Neutrophil (primary cell): Measurements from ENCODE around the gene POLR3GL.
A peak's percentile ranks its signal among the peaks of the same experiment; 100 is the strongest.
"Not testable (repeated sequence)": the region's sequence is repeated elsewhere in the genome, so short reads cannot be mapped to it uniquely, and the experiment has no call there.

Source experiments
- H3K27ac ChIP-seq: fragments of 200-600 bp; sonication (generic); 2 replicates; pipeline ENCODE4 v1.5.1; 2016; ENCODE audit warnings: mild to moderate bottlenecking, moderate library complexity
- H3K27me3 ChIP-seq: fragments of 200-600 bp; sonication (generic); 2 replicates; pipeline ENCODE4 v1.6.0; 2016; ENCODE audit warnings: mild to moderate bottlenecking
- H3K36me3 ChIP-seq: fragments of 200-600 bp; sonication (generic); 2 replicates; pipeline ENCODE4 v1.5.1; 2017
- H3K4me1 ChIP-seq, 2 experiments: fragments of 200-600 bp in 1 of 2; sonication (generic) in 1 of 2; 1 replicate in 1 of 2; 2 replicates in 1 of 2; pipeline versions ENCODE4 v1.5.1 to v1.6.1; 2013 to 2016; ENCODE audit warnings: low read depth in 1 of 2, low read length in 1 of 2, mild to moderate bottlenecking in 1 of 2, moderate library complexity in 1 of 2; ENCODE audit not compliant: control insufficient read depth in 1 of 2, insufficient read depth in 1 of 2
- H3K4me3 ChIP-seq, 2 experiments: fragments of 200-600 bp in 1 of 2; sonication (generic) in 1 of 2; 1 replicate in 1 of 2; 2 replicates in 1 of 2; pipeline ENCODE4 v1.5.1; 2013 to 2016; ENCODE audit warnings: low read depth in 1 of 2, low read length in 1 of 2, mild to moderate bottlenecking in 1 of 2, moderate library complexity in 1 of 2
- H3K9me3 ChIP-seq: fragments of 200-600 bp; sonication (generic); 2 replicates; pipeline ENCODE4 v1.5.1; 2016
- TF ChIP-seq, protein P1 (sequence below): fragments of 200-600 bp; sonication (generic); IDR thresholded peaks from 2 replicates; pipeline ENCODE4 v1.5.1; 2016; ENCODE audit warnings: antibody characterized with exemption

POLR3GL gene

GRCh38 chr1:145927916-145928643 lies 36.4 kb upstream of the POLR3GL start:
- Histone ChIP-seq H3K4me3 (peak overlapping the region; percentile 67 to 95), H3K27ac (peak overlapping the region; percentile 95), H3K9me3 (no peaks in the 10 kb centered on the region), H3K36me3 (peaks cover 13% of the 10 kb centered on the region), H3K27me3 (no peaks in the 10 kb centered on the region), H3K4me1 (peaks cover 37 to 38% of the 10 kb centered on the region in 2 experiments)
- TF ChIP-seq, protein P1, sequence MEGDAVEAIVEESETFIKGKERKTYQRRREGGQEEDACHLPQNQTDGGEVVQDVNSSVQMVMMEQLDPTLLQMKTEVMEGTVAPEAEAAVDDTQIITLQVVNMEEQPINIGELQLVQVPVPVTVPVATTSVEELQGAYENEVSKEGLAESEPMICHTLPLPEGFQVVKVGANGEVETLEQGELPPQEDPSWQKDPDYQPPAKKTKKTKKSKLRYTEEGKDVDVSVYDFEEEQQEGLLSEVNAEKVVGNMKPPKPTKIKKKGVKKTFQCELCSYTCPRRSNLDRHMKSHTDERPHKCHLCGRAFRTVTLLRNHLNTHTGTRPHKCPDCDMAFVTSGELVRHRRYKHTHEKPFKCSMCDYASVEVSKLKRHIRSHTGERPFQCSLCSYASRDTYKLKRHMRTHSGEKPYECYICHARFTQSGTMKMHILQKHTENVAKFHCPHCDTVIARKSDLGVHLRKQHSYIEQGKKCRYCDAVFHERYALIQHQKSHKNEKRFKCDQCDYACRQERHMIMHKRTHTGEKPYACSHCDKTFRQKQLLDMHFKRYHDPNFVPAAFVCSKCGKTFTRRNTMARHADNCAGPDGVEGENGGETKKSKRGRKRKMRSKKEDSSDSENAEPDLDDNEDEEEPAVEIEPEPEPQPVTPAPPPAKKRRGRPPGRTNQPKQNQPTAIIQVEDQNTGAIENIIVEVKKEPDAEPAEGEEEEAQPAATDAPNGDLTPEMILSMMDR = no peak

DNA sequence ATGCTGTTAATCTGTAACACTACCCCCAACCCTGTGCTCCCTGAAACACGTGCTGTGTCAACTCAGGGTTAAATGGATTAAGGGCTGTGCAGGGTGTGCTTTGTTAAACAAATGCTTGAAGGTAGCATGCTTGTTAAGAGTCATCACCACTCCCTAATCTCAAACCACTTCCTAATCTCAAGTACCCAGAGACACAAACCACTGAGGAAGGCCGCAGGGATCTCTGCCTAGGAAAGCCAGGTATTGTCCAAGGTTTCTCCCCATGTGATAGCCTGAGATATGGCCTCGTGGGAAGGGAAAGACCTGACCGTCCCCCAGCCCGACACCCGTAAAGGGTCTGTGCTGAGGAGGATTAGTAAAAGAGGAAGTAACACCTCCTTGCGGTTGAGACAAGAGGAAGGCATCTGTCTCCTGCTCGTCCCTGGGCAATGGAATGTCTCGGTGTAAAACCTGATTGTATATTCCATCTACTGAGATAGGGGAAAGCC lies 31.9 kb upstream of the POLR3GL start:
- peak overlapping the region; percentile 8 to 41 for H3K4me3 ChIP-seq
- H3K27ac ChIP-seq = peak overlapping the region; percentile 72
- peaks cover 14% of the 10 kb centered on the region for H3K36me3 ChIP-seq

GRCh38 chr1:145935708-145936107 lies 28.8 kb upstream of the POLR3GL start:
- Histone ChIP-seq H3K27ac (no peak overlapping the region), H3K4me1 (peaks cover 10 to 13% of the 10 kb centered on the region in 2 experiments), H3K9me3 (no peaks in the 10 kb centered on the region), H3K27me3 (no peaks in the 10 kb centered on the region), H3K4me3 (no peak overlapping the region), H3K36me3 (peaks cover 14% of the 10 kb centered on the region)
- TF ChIP-seq, protein P1 = no peak

More for the DNA sequence above, 31.9 kb upstream of the POLR3GL start:
- not testable (repeated sequence) for H3K27me3 ChIP-seq, H3K9me3 ChIP-seq
- H3K4me1 ChIP-seq = peaks cover 16 to 21% of the 10 kb centered on the region in 2 experiments

DNA sequence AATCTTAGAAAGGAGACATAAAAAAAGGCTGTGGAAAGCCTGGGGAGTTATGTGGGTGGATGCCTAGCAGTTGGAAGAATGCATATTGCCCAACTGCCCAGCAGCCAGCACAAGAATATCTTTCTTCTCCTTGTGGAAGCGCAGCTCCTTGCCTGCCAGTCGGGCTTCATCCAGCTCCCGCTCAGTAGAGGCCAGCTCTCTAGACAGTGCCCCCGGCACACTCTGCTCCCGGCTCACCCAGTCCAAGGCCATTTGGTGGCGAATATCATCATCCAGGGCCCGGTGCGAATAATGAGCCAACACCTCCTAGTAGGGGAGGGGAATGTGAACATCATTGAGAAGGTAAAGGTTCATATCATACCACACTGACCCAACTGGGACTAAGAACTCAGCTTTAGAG lies 28.2 kb upstream of the POLR3GL start:
- Histone ChIP-seq H3K27me3 (no peaks in the 10 kb centered on the region), H3K36me3 (peaks cover 15% of the 10 kb centered on the region), H3K4me1 (peaks cover 10 to 13% of the 10 kb centered on the region in 2 experiments), H3K9me3 (no peaks in the 10 kb centered on the region), H3K4me3 (no peak overlapping the region), H3K27ac (no peak overlapping the region)
- TF ChIP-seq, protein P1 = no peak

- Histone ChIP-seq H3K27ac (no peak overlapping the region), H3K27me3 (no peaks in the 10 kb centered on the region), H3K4me3 (no peak overlapping the region), H3K9me3 (no peaks in the 10 kb centered on the region), H3K36me3 (peaks cover 26% of the 10 kb centered on the region), H3K4me1 (peaks cover 7 to 8% of the 10 kb centered on the region in 2 experiments)
- TF ChIP-seq, protein P1 = no peak
Measured at GRCh38 chr1:145937436-145937835, 27.1 kb upstream of the POLR3GL start.

DNA sequence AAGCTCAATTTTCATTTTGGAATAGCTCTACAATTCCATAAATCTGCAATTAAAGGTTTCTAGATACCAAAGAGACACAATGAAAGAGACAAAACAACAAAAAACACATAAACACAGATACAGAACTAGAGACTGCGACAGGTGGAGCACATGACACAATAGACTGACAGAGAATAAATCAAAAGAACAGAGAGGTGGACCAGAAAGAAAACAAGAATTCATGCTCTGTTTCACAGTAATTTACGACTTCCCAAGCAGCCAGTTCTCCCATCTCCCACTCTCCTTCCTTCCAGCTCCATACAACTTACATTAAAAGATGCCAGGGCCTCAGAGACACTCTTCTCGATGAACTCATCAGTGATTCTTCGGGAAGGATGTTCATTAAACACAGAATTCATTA lies 22.1 kb upstream of the POLR3GL start:
- TF ChIP-seq, protein P1 = no peak
- Histone ChIP-seq H3K27ac (no peak overlapping the region), H3K36me3 (peaks cover 31% of the 10 kb centered on the region), H3K4me1 (no peaks in the 10 kb centered on the region), H3K27me3 (no peaks in the 10 kb centered on the region), H3K4me3 (no peak overlapping the region), H3K9me3 (no peaks in the 10 kb centered on the region)
